Neural progenitor cell (in vitro differentiated cells): ENCODE results near the gene SH2D3C. TPM values are rescaled to one million over a fixed set of nuclear protein-coding genes. Genes with fewer than 3 reads are reported as not detected.
A peak's percentile ranks its signal among the peaks of the same experiment; 100 is the strongest.

Experiments used
- DNase-seq: peaks from one replicate; pipeline ENCODE4 v3.0.0-alpha.2; 2016; ENCODE audit warnings: low spot score
- H2AFZ ChIP-seq: fragments of 200-600 bp; sonication (generic); replicated peaks from 2 replicates; pipeline ENCODE4 v1.6.1; 2016; ENCODE audit warnings: antibody characterized with exemption
- H3F3A ChIP-seq: fragments of 200-600 bp; sonication (generic); 2 replicates; pipeline ENCODE4 v1.6.1; 2016; ENCODE audit warnings: antibody characterized with exemption, low read depth
- H3K27ac ChIP-seq: fragments of 200-600 bp; sonication (generic); 2 replicates; pipeline ENCODE4 v1.5.1; 2016; ENCODE audit warnings: mild to moderate bottlenecking
- H3K27me3 ChIP-seq: fragments of 200-600 bp; sonication (generic); 2 replicates; pipeline ENCODE4 v1.6.1; 2016; ENCODE audit warnings: mild to moderate bottlenecking, moderate library complexity
- H3K36me3 ChIP-seq: fragments of 200-600 bp; sonication (generic); 2 replicates; pipeline ENCODE4 v1.5.1; 2016
- H3K4me1 ChIP-seq: fragments of 200-600 bp; sonication (generic); 2 replicates; pipeline ENCODE4 v1.6.1; 2016; ENCODE audit warnings: mixed run types
- H3K4me2 ChIP-seq: fragments of 200-600 bp; sonication (generic); 2 replicates; pipeline ENCODE4 v1.6.1; 2016
- H3K4me3 ChIP-seq: fragments of 200-600 bp; sonication (generic); 2 replicates; pipeline ENCODE4 v1.5.1; 2016
- H3K79me2 ChIP-seq: fragments of 200-600 bp; sonication (generic); 2 replicates; pipeline ENCODE4 v1.6.1; 2016; ENCODE audit warnings: low read depth
- H3K9ac ChIP-seq: fragments of 200-600 bp; sonication (generic); 2 replicates; pipeline ENCODE4 v1.6.1; 2016
- H3K9me3 ChIP-seq: fragments of 200-600 bp; sonication (generic); 2 replicates; pipeline ENCODE4 v1.5.1; 2016; ENCODE audit warnings: low read depth
- H4K20me1 ChIP-seq: fragments of 200-600 bp; sonication (generic); 2 replicates; pipeline ENCODE4 v1.6.1; 2016; ENCODE audit warnings: low read depth
- H3K27ac Mint-ChIP-seq: 3 replicates; pipeline ENCODE4 v1.8.0; 2021; ENCODE audit warnings: mixed read lengths
- H3K27me3 Mint-ChIP-seq: 2 replicates; pipeline ENCODE4 v1.8.0; 2022; ENCODE audit warnings: low read depth, mild to moderate bottlenecking, inconsistent platforms, moderate library complexity, mixed read lengths; ENCODE audit not compliant: insufficient read depth
- H3K36me3 Mint-ChIP-seq: 3 replicates; pipeline ENCODE4 v1.8.0; 2021; ENCODE audit warnings: mixed read lengths
- H3K4me1 Mint-ChIP-seq: 3 replicates; pipeline ENCODE4 v1.8.0; 2021; ENCODE audit warnings: mixed read lengths
- H3K4me3 Mint-ChIP-seq: 3 replicates; pipeline ENCODE4 v1.8.0; 2021; ENCODE audit warnings: mild to moderate bottlenecking, moderate library complexity, mixed read lengths
- H3K9me3 Mint-ChIP-seq: 3 replicates; pipeline ENCODE4 v1.8.0; 2020; ENCODE audit warnings: mixed read lengths
- EZH2 ChIP-seq: fragments of 200-600 bp; sonication (generic); IDR thresholded peaks from 2 replicates; pipeline ENCODE4 v1.6.1; 2017; ENCODE audit warnings: antibody characterized with exemption, mild to moderate bottlenecking, moderate library complexity
- EZH2phosphoT487 ChIP-seq: fragments of 200-600 bp; sonication (generic); IDR thresholded peaks from 2 replicates; pipeline ENCODE4 v1.6.1; 2017; ENCODE audit warnings: antibody characterized with exemption
- total RNA-seq: library from RNA; depleted of rRNA; stranded (reverse); fragments of >200 nt; gene quantifications from 2 replicates; pipeline ENCODE4 v1.2.3, GENCODE V29; 2015; ENCODE audit warnings: low replicate concordance
- TF ChIP-seq, protein P1 (sequence below): fragments of 200-600 bp; sonication (generic); IDR thresholded peaks from 2 replicates; pipeline ENCODE4 v1.5.1; 2017; ENCODE audit warnings: antibody characterized with exemption, mild to moderate bottlenecking

SH2D3C gene
- total RNA-seq, 1 donor from 2014 or later: 1.9 TPM

DNA sequence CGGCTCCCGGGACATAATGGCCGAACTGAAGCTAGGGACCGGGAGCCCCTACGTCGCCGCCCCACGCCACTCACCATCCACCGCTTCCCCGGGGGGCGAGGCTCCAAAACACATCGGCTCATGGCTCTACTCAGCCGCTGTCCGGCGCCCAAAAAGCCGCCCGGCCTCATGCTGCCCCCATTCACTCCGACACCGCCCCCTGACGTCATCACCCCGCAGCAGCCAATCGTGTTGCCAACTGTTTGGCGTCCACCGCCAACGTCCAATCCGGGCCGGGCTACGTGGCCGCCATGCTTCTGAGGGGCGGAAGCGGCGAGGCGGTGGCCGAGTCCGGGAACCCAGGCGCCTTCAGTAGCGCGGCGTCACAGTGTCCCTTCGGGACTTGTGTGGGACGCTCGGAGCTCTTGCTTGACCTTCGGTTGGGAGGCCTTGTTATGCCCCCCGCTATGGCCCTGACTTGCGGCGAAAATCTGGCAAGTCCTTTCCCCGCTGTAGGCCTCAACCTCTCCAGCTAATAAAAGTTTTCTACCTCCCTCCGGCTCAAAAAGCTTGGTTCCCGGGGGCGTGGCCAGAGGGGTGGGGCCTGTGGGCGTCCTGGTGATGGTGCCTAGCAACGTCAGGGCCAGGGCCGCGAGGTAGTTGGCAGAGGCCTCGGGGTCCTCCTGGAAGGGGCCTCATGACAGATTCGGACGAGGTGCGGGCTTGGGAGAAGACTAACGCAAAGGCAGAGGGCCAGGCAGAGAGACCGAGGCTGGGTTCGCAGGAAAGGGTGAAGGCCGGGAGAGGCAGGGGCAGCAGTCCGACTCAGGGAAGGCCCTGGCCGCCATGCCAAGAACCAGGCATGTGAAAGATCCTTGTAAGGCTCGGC, 62.8 kb downstream of the SH2D3C start, which contains the start of the genes PTRH1 and TTC16:
Gene PTRH1 (minus strand): TSS at position 194 of the 868 bp plus-strand sequence. CDS start 24 bp downstream, at position 170.
Gene TTC16 (plus strand): TSS at position 610 of the 868 bp plus-strand sequence. CDS start 67 bp downstream, at position 677.
- Histone ChIP-seq H3K9me3 (no peaks in the 10 kb centered on the region), H3F3A (no peaks in the 10 kb centered on the region), H3K79me2 (no peaks in the 10 kb centered on the region), H4K20me1 (no peaks in the 10 kb centered on the region), H3K27me3 (peaks cover 15% of the 10 kb centered on the region), H3K27ac (no peak within 1 kb of the TSS), H2AFZ (peak within 1 kb of the TSS; percentile 97), H3K4me2 (peak within 1 kb of the TSS; percentile 97), H3K9ac (no peak within 1 kb of the TSS), H3K4me3 (peak within 1 kb of the TSS; percentile 64), H3K36me3 (no peaks in the 10 kb centered on the region), H3K4me1 (peaks cover 9% of the 10 kb centered on the region)
- H3K9me3 Mint-ChIP-seq: no peaks in the 10 kb centered on the region
- H3K4me3 Mint-ChIP-seq: peak within 1 kb of the TSS; percentile 99
- peaks cover 19% of the 10 kb centered on the region for H3K4me1 Mint-ChIP-seq
- H3K27ac Mint-ChIP-seq: peak within 1 kb of the TSS; percentile 59
- TF ChIP-seq EZH2: no peak
- no peak for TF ChIP-seq EZH2phosphoT487
- TF ChIP-seq, protein P1, sequence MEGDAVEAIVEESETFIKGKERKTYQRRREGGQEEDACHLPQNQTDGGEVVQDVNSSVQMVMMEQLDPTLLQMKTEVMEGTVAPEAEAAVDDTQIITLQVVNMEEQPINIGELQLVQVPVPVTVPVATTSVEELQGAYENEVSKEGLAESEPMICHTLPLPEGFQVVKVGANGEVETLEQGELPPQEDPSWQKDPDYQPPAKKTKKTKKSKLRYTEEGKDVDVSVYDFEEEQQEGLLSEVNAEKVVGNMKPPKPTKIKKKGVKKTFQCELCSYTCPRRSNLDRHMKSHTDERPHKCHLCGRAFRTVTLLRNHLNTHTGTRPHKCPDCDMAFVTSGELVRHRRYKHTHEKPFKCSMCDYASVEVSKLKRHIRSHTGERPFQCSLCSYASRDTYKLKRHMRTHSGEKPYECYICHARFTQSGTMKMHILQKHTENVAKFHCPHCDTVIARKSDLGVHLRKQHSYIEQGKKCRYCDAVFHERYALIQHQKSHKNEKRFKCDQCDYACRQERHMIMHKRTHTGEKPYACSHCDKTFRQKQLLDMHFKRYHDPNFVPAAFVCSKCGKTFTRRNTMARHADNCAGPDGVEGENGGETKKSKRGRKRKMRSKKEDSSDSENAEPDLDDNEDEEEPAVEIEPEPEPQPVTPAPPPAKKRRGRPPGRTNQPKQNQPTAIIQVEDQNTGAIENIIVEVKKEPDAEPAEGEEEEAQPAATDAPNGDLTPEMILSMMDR: no peak
- peak; percentile 99 for DNase-seq
- H3K27me3 Mint-ChIP-seq: peaks cover 10% of the 10 kb centered on the region
- H3K36me3 Mint-ChIP-seq: no peaks in the 10 kb centered on the region

DNA sequence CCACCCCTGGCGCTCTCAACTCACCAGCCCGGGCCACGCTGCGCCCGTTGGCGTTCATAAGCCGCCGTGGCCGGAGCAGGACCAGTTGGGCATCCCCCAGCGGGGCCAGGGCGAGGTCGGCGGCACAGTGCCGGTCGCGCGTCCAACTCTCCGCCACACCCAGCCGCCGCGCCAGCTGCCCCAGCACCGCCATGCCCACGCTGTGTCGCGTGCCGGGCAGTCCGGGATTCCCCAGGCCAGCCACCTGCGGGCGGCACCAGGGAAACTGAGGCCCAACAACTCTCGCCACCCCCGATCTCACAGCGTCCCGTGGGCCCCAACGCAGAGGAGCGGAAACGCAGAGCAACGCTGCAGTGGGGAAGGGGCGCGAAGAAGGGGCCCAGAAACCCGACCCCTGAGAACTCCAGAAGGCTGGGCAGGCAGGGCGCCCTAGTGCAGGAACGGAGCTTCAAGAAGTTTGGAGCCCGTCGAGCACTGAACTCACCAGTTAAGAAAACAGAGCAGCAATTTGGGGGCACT, 63.5 kb downstream of the SH2D3C start:
- H3K27ac ChIP-seq: no peak overlapping the region
- peak overlapping the region; percentile 97 for H3K4me2 ChIP-seq
- TF ChIP-seq EZH2 (no peak), EZH2phosphoT487 (no peak)
- TF ChIP-seq, protein P1: no peak
- H3K9me3 ChIP-seq: no peaks in the 10 kb centered on the region
- peak overlapping the region; percentile 58 for H2AFZ ChIP-seq
- no peaks in the 10 kb centered on the region for H3F3A ChIP-seq
- Mint-ChIP-seq H3K36me3 (no peaks in the 10 kb centered on the region), H3K27me3 (peaks cover 8% of the 10 kb centered on the region), H3K9me3 (no peaks in the 10 kb centered on the region), H3K4me1 (peaks cover 22% of the 10 kb centered on the region), H3K27ac (no peak overlapping the region), H3K4me3 (peak overlapping the region; percentile 99)
- peak overlapping the region; percentile 64 for H3K4me3 ChIP-seq
- H3K79me2 ChIP-seq: no peaks in the 10 kb centered on the region
- H3K27me3 ChIP-seq: peaks cover 15% of the 10 kb centered on the region
- no peaks in the 10 kb centered on the region for H3K36me3 ChIP-seq
- H3K4me1 ChIP-seq: peaks cover 9% of the 10 kb centered on the region
- DNase-seq: peak; percentile 65
- no peak overlapping the region for H3K9ac ChIP-seq
- no peaks in the 10 kb centered on the region for H4K20me1 ChIP-seq

DNA sequence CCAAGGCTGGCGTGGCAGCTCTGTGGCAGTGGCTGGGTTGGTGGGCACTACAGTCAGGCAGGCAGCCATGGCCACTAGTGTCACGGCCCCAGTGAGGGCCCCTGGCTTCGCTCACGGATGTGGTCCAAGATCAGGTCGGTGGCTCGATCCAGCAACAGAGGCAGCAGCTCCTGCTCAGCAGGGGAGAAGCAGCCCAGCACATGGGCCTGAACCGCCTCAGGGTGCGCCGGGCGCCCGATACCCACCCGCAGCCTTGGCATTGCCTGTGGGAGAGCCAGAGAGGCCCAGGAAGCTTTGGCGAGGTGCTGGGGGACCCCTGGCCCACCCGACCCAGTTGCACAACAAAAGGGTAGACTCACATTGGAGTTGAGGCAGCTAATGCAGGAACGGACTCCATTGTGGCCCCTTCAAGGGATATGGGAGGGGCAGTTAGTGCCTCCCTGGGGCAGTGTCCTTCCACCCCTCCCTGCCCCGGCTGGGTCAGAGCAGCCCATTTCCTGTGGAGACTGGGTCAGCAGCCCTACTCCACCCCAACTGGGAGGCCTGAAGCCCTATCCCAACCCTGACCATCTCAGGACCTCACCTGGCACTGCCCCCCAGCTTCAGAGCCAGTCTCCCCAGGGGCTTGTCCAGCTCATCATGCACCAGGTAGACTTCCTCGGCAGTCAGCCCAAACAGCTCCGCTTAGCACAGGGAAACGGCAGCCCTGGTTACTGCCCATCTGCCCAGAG, 64.3 kb downstream of the SH2D3C start:
- no peak overlapping the region for H3K9ac ChIP-seq
- peak overlapping the region; percentile 64 for H3K4me3 ChIP-seq
- H3K9me3 ChIP-seq: no peaks in the 10 kb centered on the region
- no peak for DNase-seq
- peaks cover 9% of the 10 kb centered on the region for H3K4me1 ChIP-seq
- no peaks in the 10 kb centered on the region for H3K36me3 ChIP-seq
- no peaks in the 10 kb centered on the region for H3F3A ChIP-seq
- H3K4me3 Mint-ChIP-seq: peak overlapping the region; percentile 83
- TF ChIP-seq EZH2phosphoT487 (no peak), EZH2 (no peak)
- TF ChIP-seq, protein P1: no peak
- H3K4me2 ChIP-seq: peak overlapping the region; percentile 97
- H3K27ac Mint-ChIP-seq: no peak overlapping the region
- H2AFZ ChIP-seq: no peak overlapping the region
- H3K36me3 Mint-ChIP-seq: no peaks in the 10 kb centered on the region
- H3K27me3 ChIP-seq: peaks cover 15% of the 10 kb centered on the region
- H3K4me1 Mint-ChIP-seq: peaks cover 22% of the 10 kb centered on the region
- peaks cover 8% of the 10 kb centered on the region for H3K27me3 Mint-ChIP-seq
- no peaks in the 10 kb centered on the region for H3K9me3 Mint-ChIP-seq
- no peaks in the 10 kb centered on the region for H4K20me1 ChIP-seq
- no peak overlapping the region for H3K27ac ChIP-seq
- no peaks in the 10 kb centered on the region for H3K79me2 ChIP-seq
